GM12878 (cell line): ENCODE measurements around the gene POU6F2. TPM values are rescaled to one million over a fixed set of nuclear protein-coding genes. Genes with fewer than 3 reads are reported as not detected.

Source experiments
- ATAC-seq: fragments of 200-7000 bp; cut with Tn5 transposase; 3 replicates; pipeline ENCODE4 v1.9.1; 2020; ENCODE audit warnings: mild to moderate bottlenecking, moderate library complexity
- BruUV-seq: library from RNA; stranded (reverse); fragments of 400-500 nt; replicated peaks from 2 replicates; lab custom pipeline; 2021; lab: Mats Ljungman, UMichigan
- CTCF ChIA-PET: fragments of 300-600 bp; sonication (Branson Sonifier 250); formaldehyde crosslinking; extraction: SDS; loops from one replicate; lab custom pipeline; 2021; ENCODE audit warnings: inconsistent platforms; lab: Yijun Ruan, JAX
- POLR2A ChIA-PET: fragments of 350-600 bp; formaldehyde crosslinking; extraction: SDS; loops from one replicate; lab custom pipeline; 2021; ENCODE audit warnings: inconsistent platforms; lab: Charles Lee
- RAD21 ChIA-PET: fragments of 300-600 bp; sonication (Branson Sonifier 250); formaldehyde crosslinking; loops from one replicate; lab custom pipeline; 2023; ENCODE audit warnings: antibody characterized with exemption; ENCODE audit not compliant: unreplicated experiment; lab: Charles Lee
- SMC1A ChIA-PET: fragments of 300-600 bp; sonication (Branson Sonifier 250); formaldehyde crosslinking; loops from one replicate; lab custom pipeline; 2023; ENCODE audit not compliant: unreplicated experiment, uncharacterized antibody; lab: Charles Lee
- DNase-seq: peaks from one replicate; pipeline ENCODE4 v3.0.0-alpha.2; 2011; ENCODE audit warnings: low read depth, low spot score
- FAIRE-seq: peaks from 3 replicates; lab custom pipeline; 2011; peaks lifted over from hg19 to GRCh38; lab: Jason Lieb, UNC
- H2AFZ ChIP-seq: 2 replicates; pipeline ENCODE4 v1.6.0; 2011; ENCODE audit warnings: low read depth, low read length, control low read depth; ENCODE audit not compliant: control insufficient read depth
- H3K27ac ChIP-seq: 2 replicates; pipeline ENCODE4 v1.5.1; 2011; ENCODE audit warnings: control low read depth; ENCODE audit not compliant: control insufficient read depth, insufficient read depth
- H3K27me3 ChIP-seq, 2 experiments: replicated peaks in 1 of 2; 2 replicates each; pipeline versions ENCODE4 v1.6.0 to v1.6.1; 2011; ENCODE audit warnings: low read length in 1 of 2; ENCODE audit not compliant: control insufficient read depth in 2 of 2, insufficient read depth in 2 of 2
- H3K36me3 ChIP-seq, 2 experiments: 2 replicates each; pipeline ENCODE4 v1.5.1; 2011; ENCODE audit warnings: low read length in 1 of 2; ENCODE audit not compliant: control insufficient read depth in 2 of 2, insufficient read depth in 2 of 2
- H3K4me1 ChIP-seq: 2 replicates; pipeline ENCODE4 v1.6.1; 2011; ENCODE audit warnings: mild to moderate bottlenecking, low read length, moderate library complexity, mixed read lengths; ENCODE audit not compliant: control insufficient read depth, insufficient read depth
- H3K4me2 ChIP-seq: 2 replicates; pipeline ENCODE4 v1.6.0; 2011; ENCODE audit warnings: control low read depth; ENCODE audit not compliant: control insufficient read depth, insufficient read depth
- H3K4me3 ChIP-seq: fragments of 200-600 bp; sonication (generic); 2 replicates; pipeline ENCODE4 v1.5.1; 2016
- H3K79me2 ChIP-seq: 2 replicates; pipeline ENCODE4 v1.6.0; 2011; ENCODE audit warnings: low read length; ENCODE audit not compliant: control insufficient read depth, insufficient read depth
- H3K9ac ChIP-seq: 2 replicates; pipeline ENCODE4 v1.8.0; 2011; ENCODE audit warnings: low read length, control low read depth, mixed read lengths; ENCODE audit not compliant: control insufficient read depth, insufficient read depth
- H3K9me3 ChIP-seq: replicated peaks from 3 replicates; pipeline ENCODE4 v1.5.1; 2011; ENCODE audit warnings: mild to moderate bottlenecking, low read length; ENCODE audit not compliant: control insufficient read depth, insufficient read depth
- H4K20me1 ChIP-seq: 2 replicates; pipeline ENCODE4 v1.6.0; 2011; ENCODE audit not compliant: control insufficient read depth, insufficient read depth
- BHLHE40 ChIP-seq, 2 experiments: fragments of 450-650 bp in 1 of 2; IDR thresholded peaks; 2 replicates each; pipeline ENCODE4 v1.6.1; 2011 to 2017; ENCODE audit warnings: low read depth in 2 of 2, borderline replicate concordance in 1 of 2, improper control_type of control experiment in 1 of 2, low read length in 1 of 2, mild to moderate bottlenecking in 1 of 2
- DPF2 ChIP-seq: fragments of 450-650 bp; IDR thresholded peaks from 2 replicates; pipeline ENCODE4 v1.6.1; 2017; ENCODE audit warnings: mild to moderate bottlenecking
- HCFC1 ChIP-seq: fragments of 150-350 bp; IDR thresholded peaks from 2 replicates; pipeline ENCODE4 v1.6.1; 2014; ENCODE audit warnings: low read length
- MLLT1 ChIP-seq: fragments of 450-650 bp; IDR thresholded peaks from 2 replicates; pipeline ENCODE4 v1.6.1; 2016; ENCODE audit warnings: mild to moderate bottlenecking
- MXI1 ChIP-seq: fragments of 150-350 bp; IDR thresholded peaks from 2 replicates; pipeline ENCODE4 v1.6.1; 2011; ENCODE audit warnings: low read depth, mild to moderate bottlenecking, inconsistent platforms, low read length, improper control_type of control experiment
- MYB ChIP-seq: fragments of 150-350 bp; IDR thresholded peaks from 2 replicates; pipeline ENCODE4 v1.6.1; 2014; ENCODE audit warnings: mild to moderate bottlenecking, low read depth, low read length, borderline replicate concordance
- NR2C2 ChIP-seq: IDR thresholded peaks from 2 replicates; pipeline ENCODE4 v1.6.1; 2011; ENCODE audit warnings: borderline replicate concordance, low read depth; ENCODE audit not compliant: control insufficient read depth, insufficient read length
- NRF1 ChIP-seq: conservative IDR thresholded peaks from 2 replicates; pipeline ENCODE4 v1.6.1; 2011; ENCODE audit warnings: mild to moderate bottlenecking, low read depth, low read length, improper control_type of control experiment
- PAX8 ChIP-seq: fragments of 450-650 bp; IDR thresholded peaks from 2 replicates; pipeline ENCODE4 v1.6.1; 2017; ENCODE audit warnings: mild to moderate bottlenecking, moderate library complexity
- POLR2AphosphoS2 ChIP-seq: IDR thresholded peaks from 2 replicates; pipeline ENCODE4 v1.6.1; 2011; ENCODE audit warnings: low read depth, mild to moderate bottlenecking, low read length, improper control_type of control experiment, moderate library complexity
- RAD51 ChIP-seq: fragments of 450-650 bp; IDR thresholded peaks from 2 replicates; pipeline ENCODE4 v1.6.1; 2016; ENCODE audit warnings: moderate library complexity, mild to moderate bottlenecking, inconsistent platforms
- RFX5 ChIP-seq: IDR thresholded peaks from 2 replicates; pipeline ENCODE4 v1.6.1; 2011; ENCODE audit warnings: low read depth, low read length, improper control_type of control experiment
- RUNX3 ChIP-seq: IDR thresholded peaks from 2 replicates; pipeline ENCODE4 v1.6.1; 2012; ENCODE audit warnings: low read length, inconsistent platforms
- SREBF2 ChIP-seq: IDR thresholded peaks from 2 replicates; pipeline ENCODE4 v1.6.1; 2012; ENCODE audit warnings: mild to moderate bottlenecking, low read length
- TBL1XR1 ChIP-seq: IDR thresholded peaks from 2 replicates; pipeline ENCODE4 v1.6.1; 2012; ENCODE audit warnings: low read depth, low read length, improper control_type of control experiment
- WRNIP1 ChIP-seq: IDR thresholded peaks from 2 replicates; pipeline ENCODE4 v1.6.1; 2011; ENCODE audit warnings: low read depth, low read length, improper control_type of control experiment, borderline replicate concordance
- WGBS: methylation state at CpG from one replicate; pipeline ENCODE4 v1.1.6; 2016; ENCODE audit warnings: low lambda C conversion rate; ENCODE audit not compliant: insufficient replicate concordance, insufficient coverage; ENCODE audit errors: missing lambda C conversion rate; 5-methylcytosine and 5-hydroxymethylcytosine counted together
- in situ Hi-C: fragments of 300-500 bp; cut with MboI; formaldehyde crosslinking; loops from 9 replicates; pipeline ENCODE4 v1.14.3; 2018; ENCODE audit warnings: mixed read lengths
- intact Hi-C: fragments of 100-400 bp; cut with micrococcal nuclease; formaldehyde crosslinking; loops from one replicate; pipeline ENCODE4 v1.14.2; 2022; ENCODE audit not compliant: unreplicated experiment
- polyA plus RNA-seq, 11 experiments: library from polyadenylated mRNA; depleted of rRNA in 4 of 11; unstranded in 6 of 11; stranded (reverse) in 5 of 11; fragments of >200 nt; fragmentation: Nextera tagmentation in 4 of 11; fragmentation: Illumina TruSeq in 1 of 11; extraction: Ambion mirVana in 4 of 11; extraction: Trizol in 1 of 11; gene quantifications; 1 replicate in 1 of 11; 2 replicates in 10 of 11; pipeline versions ENCODE4 v1.2.1 to v1.2.3, GENCODE V29; 2011 to 2016; ENCODE audit warnings: inconsistent platforms in 2 of 11, missing spikeins in 2 of 11, low read depth in 1 of 11
- total RNA-seq, 4 experiments: library from RNA; depleted of rRNA in 3 of 4; stranded (reverse); fragments of >200 nt in 3 of 4; fragmentation: Illumina TruSeq in 1 of 4; extraction: Trizol in 1 of 4; gene quantifications; 2 replicates each; pipeline versions ENCODE4 v1.2.1 to v1.2.3, GENCODE V29; 2013 to 2021

Gene POU6F2
- total and polyA plus RNA-seq, 10 of the 15 experiments (the other 5 are each of a cell fraction or from before 2014, with no cell fraction given) = 0.10 TPM; not detected in 9

- Histone ChIP-seq H4K20me1 (no peaks in the 10 kb centered on the region), H3K27ac (no peak overlapping the region), H3K79me2 (no peaks in the 10 kb centered on the region), H3K9me3 (no peaks in the 10 kb centered on the region), H3K9ac (no peak overlapping the region), H2AFZ (no peak overlapping the region), H3K4me2 (no peak overlapping the region), H3K4me1 (no peaks in the 10 kb centered on the region), H3K27me3 (no peaks in the 10 kb centered on the region), H3K4me3 (no peak overlapping the region), H3K36me3 (no peaks in the 10 kb centered on the region)
- FAIRE-seq (no peak), ATAC-seq (no peak), DNase-seq (no peak)
- intact Hi-C loops (no loop called here), in situ Hi-C loops (no loop called here)
- ChIA-PET SMC1A (no interaction called here), CTCF (no interaction called here), RAD21 (no interaction called here), POLR2A (no interaction called here)
- 0% methylated on average over 1 of the region's 1 CpG for WGBS
- no TSS peak for BruUV-seq
- TF ChIP-seq SREBF2 (no peak), MXI1 (no peak), NR2C2 (no peak), POLR2AphosphoS2 (no peak), MLLT1 (no peak), RAD51 (no peak), DPF2 (no peak)
Measured at GRCh38 chr7:39042670-39043069, 65.0 kb downstream of the POU6F2 start.

GRCh38 chr7:39043531-39043930, 65.8 kb downstream of the POU6F2 start:
- ATAC-seq (no peak), DNase-seq (no peak), FAIRE-seq (no peak)
- H3K27ac ChIP-seq = no peak overlapping the region
- ChIA-PET SMC1A (no interaction called here), POLR2A (no interaction called here), CTCF (no interaction called here), RAD21 (no interaction called here)
- no peaks in the 10 kb centered on the region for H3K79me2 ChIP-seq
- H3K9ac ChIP-seq = no peak overlapping the region
- WGBS = 29% methylated on average over 2 of the region's 2 CpGs
- no peaks in the 10 kb centered on the region for H3K27me3 ChIP-seq
- no peaks in the 10 kb centered on the region for H3K9me3 ChIP-seq
- no peak overlapping the region for H3K4me3 ChIP-seq
- intact Hi-C loops (no loop called here), in situ Hi-C loops (no loop called here)
- no peaks in the 10 kb centered on the region for H3K4me1 ChIP-seq
- H3K36me3 ChIP-seq = no peaks in the 10 kb centered on the region
- BruUV-seq = no TSS peak
- H2AFZ ChIP-seq = no peak overlapping the region
- no peak overlapping the region for H3K4me2 ChIP-seq
- no peaks in the 10 kb centered on the region for H4K20me1 ChIP-seq
- TF ChIP-seq BHLHE40 (IDR thresholded peaks at IDR 0.05; ENCODE audit: borderline replicate concordance in 1 of 2, low read depth in 2 of 2, low read length in 1 of 2) (no peak), WRNIP1 (no peak), NRF1 (no peak), PAX8 (no peak), RUNX3 (no peak), RFX5 (no peak), HCFC1 (no peak), TBL1XR1 (no peak), MYB (no peak)
